Osteocyte (in vitro differentiated cells): Measurements from ENCODE around the gene ZCCHC9. TPM values are rescaled to one million over a fixed set of nuclear protein-coding genes. Genes with fewer than 3 reads are reported as not detected.

Experiments used
- DNase-seq: peaks from one replicate; pipeline ENCODE4 v3.0.0; 2021; ENCODE audit warnings: mixed read lengths; ENCODE audit not compliant: unreplicated experiment; ENCODE audit errors: extremely low spot score
- H3K27ac Mint-ChIP-seq: one replicate; pipeline ENCODE4 v1.8.0; 2021; ENCODE audit warnings: mild to moderate bottlenecking, mixed read lengths; ENCODE audit not compliant: unreplicated experiment
- H3K27me3 Mint-ChIP-seq: one replicate; pipeline ENCODE4 v1.8.0; 2021; ENCODE audit warnings: mixed read lengths; ENCODE audit not compliant: unreplicated experiment
- H3K36me3 Mint-ChIP-seq: one replicate; pipeline ENCODE4 v1.8.0; 2021; ENCODE audit warnings: mixed read lengths; ENCODE audit not compliant: unreplicated experiment
- H3K4me1 Mint-ChIP-seq: one replicate; pipeline ENCODE4 v1.8.0; 2021; ENCODE audit warnings: mixed read lengths; ENCODE audit not compliant: unreplicated experiment
- H3K4me3 Mint-ChIP-seq: one replicate; pipeline ENCODE4 v1.8.0; 2021; ENCODE audit warnings: mild to moderate bottlenecking, moderate library complexity, mixed read lengths; ENCODE audit not compliant: unreplicated experiment
- H3K9me3 Mint-ChIP-seq: one replicate; pipeline ENCODE4 v1.8.0; 2021; ENCODE audit warnings: mixed read lengths; ENCODE audit not compliant: unreplicated experiment
- total RNA-seq: library from RNA; stranded (reverse); gene quantifications from 2 replicates; pipeline ENCODE4 v1.2.1, GENCODE V29; 2021
- TF ChIP-seq, protein P1 (sequence below): fragments of 200-600 bp; sonication (generic); IDR thresholded peaks from 2 replicates; pipeline ENCODE4 v1.5.0; 2021; ENCODE audit warnings: antibody characterized with exemption, mild to moderate bottlenecking, moderate library complexity

ZCCHC9 gene
- total RNA-seq, 1 donor from 2014 or later = 17.3 TPM

- Mint-ChIP-seq H3K4me1 (no peaks in the 10 kb centered on the region), H3K36me3 (no peaks in the 10 kb centered on the region), H3K4me3 (no peak overlapping the region), H3K9me3 (no peaks in the 10 kb centered on the region), H3K27ac (no peak overlapping the region), H3K27me3 (peaks cover 9% of the 10 kb centered on the region)
- TF ChIP-seq, protein P1, sequence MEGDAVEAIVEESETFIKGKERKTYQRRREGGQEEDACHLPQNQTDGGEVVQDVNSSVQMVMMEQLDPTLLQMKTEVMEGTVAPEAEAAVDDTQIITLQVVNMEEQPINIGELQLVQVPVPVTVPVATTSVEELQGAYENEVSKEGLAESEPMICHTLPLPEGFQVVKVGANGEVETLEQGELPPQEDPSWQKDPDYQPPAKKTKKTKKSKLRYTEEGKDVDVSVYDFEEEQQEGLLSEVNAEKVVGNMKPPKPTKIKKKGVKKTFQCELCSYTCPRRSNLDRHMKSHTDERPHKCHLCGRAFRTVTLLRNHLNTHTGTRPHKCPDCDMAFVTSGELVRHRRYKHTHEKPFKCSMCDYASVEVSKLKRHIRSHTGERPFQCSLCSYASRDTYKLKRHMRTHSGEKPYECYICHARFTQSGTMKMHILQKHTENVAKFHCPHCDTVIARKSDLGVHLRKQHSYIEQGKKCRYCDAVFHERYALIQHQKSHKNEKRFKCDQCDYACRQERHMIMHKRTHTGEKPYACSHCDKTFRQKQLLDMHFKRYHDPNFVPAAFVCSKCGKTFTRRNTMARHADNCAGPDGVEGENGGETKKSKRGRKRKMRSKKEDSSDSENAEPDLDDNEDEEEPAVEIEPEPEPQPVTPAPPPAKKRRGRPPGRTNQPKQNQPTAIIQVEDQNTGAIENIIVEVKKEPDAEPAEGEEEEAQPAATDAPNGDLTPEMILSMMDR = no peak
- DNase-seq = no peak
Observed at GRCh38 chr5:81344736-81345135, 43.3 kb downstream of the ZCCHC9 start.

DNA sequence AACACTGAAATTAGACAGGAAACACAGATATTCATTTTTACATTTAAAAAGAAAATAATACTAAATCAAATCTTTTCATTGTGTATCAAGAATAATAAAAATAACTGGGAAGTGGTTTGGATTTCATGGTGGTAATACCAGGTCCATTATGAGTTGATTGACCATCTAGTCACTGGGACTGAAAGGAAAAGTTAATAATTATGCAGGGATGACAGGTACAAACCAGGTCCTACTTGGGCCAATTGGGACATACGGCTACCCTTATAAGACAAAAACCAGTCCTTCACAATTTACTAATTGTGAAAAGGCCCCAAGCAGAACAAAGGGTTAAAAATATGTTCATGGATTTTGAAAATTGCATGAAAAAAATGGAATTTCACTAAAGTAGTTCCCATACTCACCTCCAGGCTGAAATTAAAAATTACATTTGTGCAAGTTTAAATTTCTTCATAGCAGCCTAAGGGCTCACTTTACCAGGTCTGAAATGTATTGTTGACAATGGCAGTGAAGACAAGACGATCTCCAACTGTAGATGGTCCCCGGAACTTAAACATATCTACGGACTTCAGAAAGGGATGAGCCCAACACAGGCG, 44.1 kb downstream of the ZCCHC9 start:
- H3K27me3 Mint-ChIP-seq = peaks cover 9% of the 10 kb centered on the region
- TF ChIP-seq, protein P1 = no peak
- H3K9me3 Mint-ChIP-seq = no peaks in the 10 kb centered on the region
- no peaks in the 10 kb centered on the region for H3K4me1 Mint-ChIP-seq
- no peak for DNase-seq
- H3K4me3 Mint-ChIP-seq = no peak overlapping the region
- H3K27ac Mint-ChIP-seq = no peak overlapping the region
- H3K36me3 Mint-ChIP-seq = no peaks in the 10 kb centered on the region

DNA sequence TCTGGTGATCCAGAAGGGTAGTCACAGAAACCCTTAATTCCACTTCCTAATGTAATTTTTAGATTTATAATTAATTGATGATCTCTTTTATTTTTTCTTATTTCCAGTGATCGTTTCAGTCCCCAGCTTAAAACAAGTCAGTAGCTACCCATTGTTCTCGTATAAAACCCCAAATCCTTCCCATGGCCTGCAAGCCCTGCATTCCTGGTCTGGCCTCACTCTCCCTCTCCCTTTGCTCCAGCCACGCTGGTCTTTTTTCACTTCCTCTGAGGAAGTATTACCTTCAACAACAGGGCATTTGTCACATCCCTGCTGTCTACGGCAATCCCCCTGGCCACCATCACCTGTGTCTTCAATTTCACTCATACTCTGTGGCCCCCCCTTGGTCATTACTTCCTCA, 47.8 kb downstream of the ZCCHC9 start:
- no peak overlapping the region for H3K27ac Mint-ChIP-seq
- H3K36me3 Mint-ChIP-seq = no peaks in the 10 kb centered on the region
- H3K4me1 Mint-ChIP-seq = no peaks in the 10 kb centered on the region
- TF ChIP-seq, protein P1 = no peak
- no peak for DNase-seq
- H3K4me3 Mint-ChIP-seq = no peak overlapping the region
- H3K9me3 Mint-ChIP-seq = no peaks in the 10 kb centered on the region
- peaks cover 19% of the 10 kb centered on the region for H3K27me3 Mint-ChIP-seq

GRCh38 chr5:81350507-81350906, 49.1 kb downstream of the ZCCHC9 start:
- Mint-ChIP-seq H3K36me3 (no peaks in the 10 kb centered on the region), H3K27ac (no peak overlapping the region), H3K9me3 (no peaks in the 10 kb centered on the region), H3K4me1 (no peaks in the 10 kb centered on the region), H3K4me3 (no peak overlapping the region), H3K27me3 (peaks cover 15% of the 10 kb centered on the region)
- DNase-seq = no peak
- TF ChIP-seq, protein P1 = no peak

- no peaks in the 10 kb centered on the region for H3K4me1 Mint-ChIP-seq
- H3K4me3 Mint-ChIP-seq = no peak overlapping the region
- no peak for DNase-seq
- TF ChIP-seq, protein P1 = no peak
- H3K27me3 Mint-ChIP-seq = peaks cover 10% of the 10 kb centered on the region
- no peaks in the 10 kb centered on the region for H3K36me3 Mint-ChIP-seq
- no peak overlapping the region for H3K27ac Mint-ChIP-seq
- no peaks in the 10 kb centered on the region for H3K9me3 Mint-ChIP-seq
Observed at GRCh38 chr5:81353189-81353588, 51.8 kb downstream of the ZCCHC9 start.
